H9 (cell line): ENCODE measurements around the gene SLC22A12. TPM values are rescaled to one million over a fixed set of nuclear protein-coding genes. Genes with fewer than 3 reads are reported as not detected.

Experiments used
- DNase-seq: peaks from one replicate; pipeline ENCODE4 v3.0.0-alpha.2; 2017
- H2AFZ ChIP-seq: one replicate; pipeline ENCODE4 v1.6.1; 2013; ENCODE audit warnings: mild to moderate bottlenecking, low read length, control low read depth, moderate library complexity
- H2AK5ac ChIP-seq: 2 replicates; pipeline ENCODE4 v1.6.1; 2013; ENCODE audit warnings: low read length, control low read depth, mixed read lengths; ENCODE audit not compliant: insufficient read length
- H2BK120ac ChIP-seq: one replicate; pipeline ENCODE4 v1.6.1; 2013; ENCODE audit warnings: low read depth, mild to moderate bottlenecking, low read length, control low read depth, inconsistent platforms; ENCODE audit not compliant: poor library complexity, severe bottlenecking
- H2BK12ac ChIP-seq: 2 replicates; pipeline ENCODE4 v1.6.1; 2013; ENCODE audit warnings: low read length, control low read depth, mixed read lengths, low read depth; ENCODE audit not compliant: insufficient read length
- H2BK15ac ChIP-seq: 2 replicates; pipeline ENCODE4 v1.6.1; 2013; ENCODE audit warnings: low read depth, low read length, control low read depth
- H2BK20ac ChIP-seq: one replicate; pipeline ENCODE4 v1.6.1; 2013; ENCODE audit warnings: low read depth, mild to moderate bottlenecking, low read length, control low read depth, inconsistent platforms; ENCODE audit not compliant: poor library complexity, severe bottlenecking
- H2BK5ac ChIP-seq: 2 replicates; pipeline ENCODE4 v1.6.1; 2013; ENCODE audit warnings: low read length, control low read depth, mixed read lengths; ENCODE audit not compliant: insufficient read length
- H3K14ac ChIP-seq: 2 replicates; pipeline ENCODE4 v1.6.1; 2013; ENCODE audit warnings: low read length, control low read depth; ENCODE audit not compliant: insufficient read depth
- H3K18ac ChIP-seq: 2 replicates; pipeline ENCODE4 v1.6.1; 2013; ENCODE audit warnings: low read depth, mild to moderate bottlenecking, mixed read lengths, low read length, control low read depth; ENCODE audit not compliant: insufficient read length
- H3K23ac ChIP-seq: 2 replicates; pipeline ENCODE4 v1.6.1; 2013; ENCODE audit warnings: low read length, control low read depth, mixed read lengths, low read depth; ENCODE audit not compliant: insufficient read length
- H3K23me2 ChIP-seq: 2 replicates; pipeline ENCODE4 v1.6.1; 2013; ENCODE audit warnings: low read depth, mild to moderate bottlenecking, mixed read lengths, low read length, control low read depth; ENCODE audit not compliant: insufficient read length, poor library complexity, severe bottlenecking
- H3K27ac ChIP-seq: 2 replicates; pipeline ENCODE4 v1.5.1; 2013; ENCODE audit warnings: low read length, control low read depth, mixed read lengths, low read depth; ENCODE audit not compliant: insufficient read length
- H3K27me3 ChIP-seq: 2 replicates; pipeline ENCODE4 v1.6.1; 2013; ENCODE audit warnings: low read length, control low read depth, inconsistent platforms; ENCODE audit not compliant: insufficient read depth
- H3K4ac ChIP-seq: 2 replicates; pipeline ENCODE4 v1.6.1; 2013; ENCODE audit warnings: low read depth, mild to moderate bottlenecking, control low read depth, inconsistent platforms, low read length, moderate library complexity
- H3K4me1 ChIP-seq: 2 replicates; pipeline ENCODE4 v1.6.1; 2013; ENCODE audit warnings: low read length, control low read depth, inconsistent platforms; ENCODE audit not compliant: insufficient read depth
- H3K4me2 ChIP-seq: 2 replicates; pipeline ENCODE4 v1.6.1; 2013; ENCODE audit warnings: low read length, control low read depth, mixed read lengths; ENCODE audit not compliant: insufficient read length, insufficient read depth
- H3K56ac ChIP-seq: 2 replicates; pipeline ENCODE4 v1.6.1; 2013; ENCODE audit warnings: low read depth, mild to moderate bottlenecking, mixed read lengths, low read length, control low read depth; ENCODE audit not compliant: insufficient read length
- H3K79me1 ChIP-seq: 2 replicates; pipeline ENCODE4 v1.6.1; 2013; ENCODE audit warnings: low read depth, mild to moderate bottlenecking, moderate library complexity, low read length, control low read depth, inconsistent platforms; ENCODE audit not compliant: insufficient read depth, poor library complexity, severe bottlenecking
- H3K79me2 ChIP-seq: 2 replicates; pipeline ENCODE4 v1.6.1; 2013; ENCODE audit warnings: low read length, control low read depth, inconsistent platforms; ENCODE audit not compliant: insufficient read depth
- H3K9ac ChIP-seq: 2 replicates; pipeline ENCODE4 v1.6.1; 2013; ENCODE audit warnings: low read length, control low read depth, mixed read lengths; ENCODE audit not compliant: insufficient read length; ENCODE audit errors: extremely low read depth
- H3K9me3 ChIP-seq: one replicate; pipeline ENCODE4 v1.6.1; 2013; ENCODE audit warnings: low read depth, low read length, inconsistent platforms; ENCODE audit not compliant: control insufficient read depth
- H3T11ph ChIP-seq: one replicate; pipeline ENCODE4 v1.6.1; 2013; ENCODE audit warnings: mild to moderate bottlenecking, low read length, control low read depth, inconsistent platforms
- H4K20me1 ChIP-seq: one replicate; pipeline ENCODE4 v1.6.1; 2013; ENCODE audit not compliant: control insufficient read depth, insufficient read length, insufficient read depth
- H4K5ac ChIP-seq: 2 replicates; pipeline ENCODE4 v1.6.1; 2013; ENCODE audit warnings: low read depth, mild to moderate bottlenecking, mixed read lengths, low read length, control low read depth; ENCODE audit not compliant: insufficient read length
- H4K8ac ChIP-seq: replicated peaks from 2 replicates; pipeline ENCODE4 v1.6.1; 2013; ENCODE audit warnings: low read length, control low read depth, mixed read lengths, low read depth; ENCODE audit not compliant: insufficient read length
- H4K91ac ChIP-seq: 2 replicates; pipeline ENCODE4 v1.6.1; 2013; ENCODE audit warnings: low read depth, mild to moderate bottlenecking, moderate library complexity, mixed read lengths, low read length, control low read depth; ENCODE audit not compliant: insufficient read length
- H3K27ac Mint-ChIP-seq, 3 experiments: 2 replicates in 2 of 3; 3 replicates in 1 of 3; pipeline ENCODE4 v1.8.0; 2020 to 2021; ENCODE audit warnings: mixed read lengths in 3 of 3, mild to moderate bottlenecking in 1 of 3, moderate library complexity in 1 of 3
- H3K27me3 Mint-ChIP-seq: 2 replicates; pipeline ENCODE4 v1.8.0; 2021; ENCODE audit warnings: low read depth, mild to moderate bottlenecking, moderate library complexity, mixed read lengths
- H3K36me3 Mint-ChIP-seq, 3 experiments: 2 replicates in 2 of 3; 3 replicates in 1 of 3; pipeline ENCODE4 v1.8.0; 2020 to 2021; ENCODE audit warnings: low read depth in 3 of 3, mixed read lengths in 3 of 3; ENCODE audit not compliant: insufficient read depth in 1 of 3
- H3K4me1 Mint-ChIP-seq, 2 experiments: 2 replicates each; pipeline ENCODE4 v1.8.0; 2020; ENCODE audit warnings: mixed read lengths in 2 of 2
- H3K4me3 Mint-ChIP-seq, 2 experiments: 2 replicates in 1 of 2; 3 replicates in 1 of 2; pipeline ENCODE4 v1.8.0; 2020 to 2021; ENCODE audit warnings: mild to moderate bottlenecking in 2 of 2, mixed read lengths in 2 of 2, moderate library complexity in 1 of 2
- H3K9me3 Mint-ChIP-seq, 2 experiments: 2 replicates in 1 of 2; 3 replicates in 1 of 2; pipeline ENCODE4 v1.8.0; 2020; ENCODE audit warnings: mild to moderate bottlenecking in 2 of 2, mixed read lengths in 2 of 2, moderate library complexity in 1 of 2
- WGBS: extraction: QIAGEN DNeasy Blood & Tissue Kit; methylation state at CpG from one replicate; pipeline ENCODE4 v1.1.7; 2013; ENCODE audit warnings: missing lambda C conversion rate, low lambda C conversion rate, mixed read lengths; ENCODE audit not compliant: insufficient read length; ENCODE audit errors: extremely low coverage; 5-methylcytosine and 5-hydroxymethylcytosine counted together
- total RNA-seq: library from RNA; stranded (reverse); gene quantifications from 2 replicates; pipeline ENCODE4 v1.2.1, GENCODE V29; 2021
- TF ChIP-seq, protein P1 (sequence below): fragments of 200-600 bp; sonication (generic); conservative IDR thresholded peaks from 3 replicates; pipeline ENCODE4 v1.8.0; 2021; ENCODE audit warnings: antibody characterized with exemption, mild to moderate bottlenecking

The SLC22A12 gene
- total RNA-seq, 1 experiment from 2014 or later = not detected

DNA sequence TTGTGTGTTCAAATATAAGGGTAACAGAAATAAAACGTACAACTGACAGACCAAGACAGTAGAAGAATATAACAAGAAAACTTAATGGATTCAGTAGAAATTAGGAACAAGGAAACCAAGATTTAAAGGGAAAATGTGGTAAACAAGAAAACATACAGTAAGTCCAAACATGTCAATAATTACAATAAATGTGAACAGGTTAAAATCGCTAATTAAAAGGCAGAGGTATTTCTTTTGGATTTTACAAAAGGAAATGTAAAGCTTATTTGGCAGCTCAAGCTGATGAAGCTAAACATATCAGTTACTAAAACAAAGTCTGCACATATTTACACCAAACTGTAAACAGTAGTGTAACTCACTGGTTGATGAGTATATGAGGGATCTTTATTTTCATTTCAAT is 2.3 kb upstream of the SLC22A12 start:
- no peak overlapping the region for H3K23ac ChIP-seq
- H3K18ac ChIP-seq = no peak overlapping the region
- peaks cover 49% of the 10 kb centered on the region for H3K27me3 Mint-ChIP-seq
- no peak overlapping the region for H3K27ac ChIP-seq
- H4K91ac ChIP-seq = no peak overlapping the region
- no peaks in the 10 kb centered on the region for H4K20me1 ChIP-seq
- no peaks in the 10 kb centered on the region for H3K79me1 ChIP-seq
- no CpG with 5 or more reads among the region's 2 CpGs for WGBS
- no peak overlapping the region for H2BK20ac ChIP-seq
- no peak overlapping the region for H2BK120ac ChIP-seq
- no peak overlapping the region for H2BK15ac ChIP-seq
- no peaks in the 10 kb centered on the region for H3K4me1 ChIP-seq
- no peaks in the 10 kb centered on the region for H3K27me3 ChIP-seq
- H3T11ph ChIP-seq = no peak overlapping the region
- TF ChIP-seq, protein P1, sequence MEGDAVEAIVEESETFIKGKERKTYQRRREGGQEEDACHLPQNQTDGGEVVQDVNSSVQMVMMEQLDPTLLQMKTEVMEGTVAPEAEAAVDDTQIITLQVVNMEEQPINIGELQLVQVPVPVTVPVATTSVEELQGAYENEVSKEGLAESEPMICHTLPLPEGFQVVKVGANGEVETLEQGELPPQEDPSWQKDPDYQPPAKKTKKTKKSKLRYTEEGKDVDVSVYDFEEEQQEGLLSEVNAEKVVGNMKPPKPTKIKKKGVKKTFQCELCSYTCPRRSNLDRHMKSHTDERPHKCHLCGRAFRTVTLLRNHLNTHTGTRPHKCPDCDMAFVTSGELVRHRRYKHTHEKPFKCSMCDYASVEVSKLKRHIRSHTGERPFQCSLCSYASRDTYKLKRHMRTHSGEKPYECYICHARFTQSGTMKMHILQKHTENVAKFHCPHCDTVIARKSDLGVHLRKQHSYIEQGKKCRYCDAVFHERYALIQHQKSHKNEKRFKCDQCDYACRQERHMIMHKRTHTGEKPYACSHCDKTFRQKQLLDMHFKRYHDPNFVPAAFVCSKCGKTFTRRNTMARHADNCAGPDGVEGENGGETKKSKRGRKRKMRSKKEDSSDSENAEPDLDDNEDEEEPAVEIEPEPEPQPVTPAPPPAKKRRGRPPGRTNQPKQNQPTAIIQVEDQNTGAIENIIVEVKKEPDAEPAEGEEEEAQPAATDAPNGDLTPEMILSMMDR = no peak
- no peaks in the 10 kb centered on the region for H3K9me3 ChIP-seq
- H3K4me2 ChIP-seq = no peak overlapping the region
- H3K4me1 Mint-ChIP-seq = peaks cover 0 to 4% of the 10 kb centered on the region in 2 experiments; a peak in 2 of 4 replicates
- no peak overlapping the region for H3K4ac ChIP-seq
- no peak overlapping the region for H2AFZ ChIP-seq
- H2AK5ac ChIP-seq = no peak overlapping the region
- no peak overlapping the region for H4K5ac ChIP-seq
- no peak overlapping the region for H3K4me3 Mint-ChIP-seq
- H3K56ac ChIP-seq = no peak overlapping the region
- H3K9ac ChIP-seq = no peak overlapping the region
- no peak overlapping the region; a peak in 1 of 7 replicates for H3K27ac Mint-ChIP-seq
- no peak for DNase-seq
- peaks cover 9 to 11% of the 10 kb centered on the region in 2 experiments for H3K9me3 Mint-ChIP-seq
- no peak overlapping the region for H2BK5ac ChIP-seq
- no peaks in the 10 kb centered on the region for H3K79me2 ChIP-seq
- H4K8ac ChIP-seq = no peak overlapping the region
- H2BK12ac ChIP-seq = no peak overlapping the region
- H3K23me2 ChIP-seq = no peaks in the 10 kb centered on the region
- no peaks in the 10 kb centered on the region; a peak in 2 of 7 replicates for H3K36me3 Mint-ChIP-seq
- no peak overlapping the region for H3K14ac ChIP-seq
